MG63 (cell line): ENCODE data around the gene PLCL1. TPM values are rescaled to one million over a fixed set of nuclear protein-coding genes. Genes with fewer than 3 reads are reported as not detected.

ENCODE experiments used
- DNase-seq: peaks from one replicate; pipeline ENCODE4 v3.0.0-alpha.2; 2020
- H3K27me3 ChIP-seq: fragments of 250-450 bp; sonication (Bioruptor Pico); 2 replicates; pipeline ENCODE4 v1.5.1; 2020; ENCODE audit warnings: mild to moderate bottlenecking, moderate library complexity
- H3K36me3 ChIP-seq: fragments of 250-450 bp; sonication (Bioruptor Pico); 2 replicates; pipeline ENCODE4 v1.5.1; 2020; ENCODE audit warnings: mild to moderate bottlenecking, moderate library complexity
- H3K4me3 ChIP-seq: fragments of 250-450 bp; sonication (Bioruptor Pico); 2 replicates; pipeline ENCODE4 v1.5.1; 2020; ENCODE audit warnings: mild to moderate bottlenecking, moderate library complexity
- H3K9me3 ChIP-seq: fragments of 250-450 bp; sonication (Bioruptor Pico); 2 replicates; pipeline ENCODE4 v1.5.1; 2020; ENCODE audit warnings: mild to moderate bottlenecking, moderate library complexity
- total RNA-seq: library from RNA; depleted of rRNA; stranded (reverse); fragments of >200 nt; shearing (Covaris generic); gene quantifications from 2 replicates; pipeline ENCODE4 v1.2.3, GENCODE V29; 2014; ENCODE audit warnings: low replicate concordance

Gene PLCL1
- total RNA-seq, 1 experiment from 2014 or later: not detected

DNA sequence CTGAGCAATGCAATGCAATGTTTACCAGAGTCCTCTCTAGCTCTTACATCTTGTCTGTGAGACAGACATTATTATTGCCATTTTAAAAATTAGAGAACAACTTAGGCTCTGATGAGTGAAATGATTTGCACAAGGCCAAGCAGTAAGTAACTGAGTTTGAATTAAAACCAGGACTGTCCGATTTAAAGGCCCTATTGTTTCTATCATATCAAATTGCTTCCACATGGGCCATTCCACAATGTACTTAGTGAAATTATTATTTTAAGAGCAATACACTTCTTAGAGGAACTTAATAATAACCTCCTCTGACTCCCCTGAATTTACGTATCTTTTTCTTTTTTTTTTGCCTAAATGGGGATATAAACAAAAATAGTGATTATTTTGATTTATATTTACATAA is 64.6 kb downstream of the PLCL1 start:
- Histone ChIP-seq H3K36me3 (no peaks in the 10 kb centered on the region), H3K27me3 (no peaks in the 10 kb centered on the region), H3K4me3 (no peak overlapping the region), H3K9me3 (no peaks in the 10 kb centered on the region)
- DNase-seq: no peak

DNA sequence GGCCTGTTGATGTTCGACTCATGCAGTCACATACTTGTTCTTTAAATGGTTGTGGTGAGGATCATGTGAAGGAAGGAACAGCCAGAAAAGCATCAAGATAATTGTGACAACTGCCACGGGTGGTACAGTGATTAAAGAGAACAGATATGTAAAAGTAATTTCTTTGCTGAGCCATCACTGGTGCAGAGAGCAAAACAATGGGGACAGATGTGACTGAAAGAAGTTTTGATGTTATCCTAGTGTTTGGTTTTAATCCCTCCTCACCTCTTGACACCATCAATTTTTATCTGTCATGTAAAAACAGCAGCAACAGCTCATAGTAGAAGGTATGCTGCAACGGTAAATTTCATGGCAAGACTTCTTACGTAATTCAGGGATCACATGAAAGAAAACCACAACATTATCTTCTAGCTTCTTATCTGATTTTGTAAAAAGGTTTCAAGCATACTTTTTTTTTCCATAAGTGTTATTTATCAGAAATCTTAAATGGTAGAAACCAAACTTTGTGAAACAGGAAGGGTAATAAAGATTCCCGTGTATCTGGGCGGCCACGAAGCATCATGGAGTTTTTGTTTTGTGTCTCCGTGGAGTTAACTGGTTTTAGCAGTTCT is 65.2 kb downstream of the PLCL1 start:
- no peaks in the 10 kb centered on the region for H3K9me3 ChIP-seq
- no peaks in the 10 kb centered on the region for H3K36me3 ChIP-seq
- H3K27me3 ChIP-seq: no peaks in the 10 kb centered on the region
- no peak overlapping the region for H3K4me3 ChIP-seq
- no peak for DNase-seq

DNA sequence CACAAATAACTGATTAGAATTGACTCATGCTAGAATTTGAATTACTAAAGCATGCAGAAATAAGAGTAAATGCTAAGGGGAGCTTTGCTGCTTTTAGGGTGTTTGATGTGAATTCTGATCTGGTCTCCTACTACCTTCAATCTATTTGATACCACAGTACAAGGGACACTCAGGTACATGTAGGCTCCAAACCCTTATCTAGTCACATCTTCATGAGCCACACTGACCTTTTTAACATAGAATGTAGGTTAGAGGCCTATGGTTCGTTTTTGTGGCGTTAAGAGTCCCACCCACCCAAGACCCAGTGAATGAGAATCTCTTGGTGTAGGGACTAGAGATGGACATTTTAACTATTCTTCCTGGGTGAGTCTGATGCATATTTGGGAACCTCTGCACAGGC is 65.7 kb downstream of the PLCL1 start:
- Histone ChIP-seq H3K27me3 (no peaks in the 10 kb centered on the region), H3K4me3 (no peak overlapping the region), H3K9me3 (no peaks in the 10 kb centered on the region), H3K36me3 (no peaks in the 10 kb centered on the region)
- no peak for DNase-seq

DNA sequence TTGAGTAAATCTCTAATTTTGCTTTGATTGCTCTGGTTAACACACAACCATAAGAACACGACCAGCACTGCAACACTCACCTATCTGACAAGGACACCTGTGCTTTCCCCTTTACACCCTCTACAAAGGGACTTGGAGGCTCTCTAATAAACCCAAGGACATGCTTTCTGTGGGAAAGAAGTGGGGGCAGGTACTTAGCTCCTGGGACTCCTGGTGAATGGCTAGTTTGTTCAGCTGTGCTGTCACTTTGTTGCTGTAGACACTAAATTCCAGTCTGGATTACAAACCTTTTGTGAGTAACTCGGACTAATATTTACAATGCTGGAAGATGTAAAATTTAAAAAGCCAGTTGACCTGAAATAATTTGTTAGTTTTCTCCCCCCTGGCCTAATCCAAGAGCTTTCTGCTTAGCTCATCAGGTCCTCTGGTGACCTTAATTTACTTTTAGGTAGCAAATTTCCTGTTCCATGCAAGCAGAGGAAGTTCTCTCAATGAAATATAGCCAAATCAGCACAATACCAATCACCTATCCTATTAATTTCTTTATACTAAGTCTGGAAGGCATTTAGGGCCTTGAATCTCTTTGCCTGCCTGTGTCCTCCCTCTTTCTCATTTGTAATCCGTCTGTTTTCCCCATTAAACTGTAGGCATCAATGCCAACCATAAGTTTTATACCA is 67.5 kb downstream of the PLCL1 start:
- no peak for DNase-seq
- Histone ChIP-seq H3K9me3 (no peaks in the 10 kb centered on the region), H3K27me3 (no peaks in the 10 kb centered on the region), H3K36me3 (no peaks in the 10 kb centered on the region), H3K4me3 (no peak overlapping the region)

DNA sequence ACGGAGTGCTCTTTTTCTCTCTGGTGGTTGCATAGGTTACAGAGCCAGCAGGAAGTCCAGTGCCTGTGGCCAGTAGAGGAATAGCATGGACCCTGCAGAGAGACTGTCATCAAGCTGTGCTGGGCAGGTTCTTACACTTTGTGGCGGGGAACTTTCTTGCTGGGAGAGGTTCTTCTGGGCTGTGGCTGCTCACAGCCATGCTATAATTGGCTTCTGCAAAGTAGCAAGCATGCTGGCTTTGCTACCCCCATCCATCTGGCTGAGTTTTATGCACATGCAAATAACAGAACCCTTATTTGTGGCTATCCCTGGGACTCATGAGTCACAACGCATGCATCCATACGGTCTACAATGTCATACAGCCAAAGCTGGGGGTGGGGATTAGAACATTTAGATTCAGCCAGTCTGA is 68.9 kb downstream of the PLCL1 start:
- Histone ChIP-seq H3K4me3 (no peak overlapping the region), H3K27me3 (no peaks in the 10 kb centered on the region), H3K36me3 (no peaks in the 10 kb centered on the region), H3K9me3 (no peaks in the 10 kb centered on the region)
- peak; percentile 50 for DNase-seq

DNA sequence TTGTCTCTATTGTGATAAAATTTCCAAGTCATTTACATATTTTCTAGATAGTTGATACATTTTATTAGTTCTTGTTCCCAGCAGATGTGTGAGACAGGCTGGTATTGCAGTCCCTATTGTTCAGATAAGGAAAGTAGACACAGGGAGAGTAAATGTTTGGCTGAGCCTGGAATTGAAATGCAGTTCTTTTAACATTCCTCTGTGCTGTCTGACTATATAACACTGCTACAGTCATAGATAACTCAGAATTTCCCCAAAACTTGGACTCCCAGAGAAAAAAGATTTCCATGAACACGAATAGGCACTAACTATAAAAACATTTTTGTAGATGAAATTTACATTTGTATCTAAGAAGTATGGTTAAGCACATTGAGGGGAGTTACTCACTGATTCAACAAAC is 71.4 kb downstream of the PLCL1 start:
- H3K9me3 ChIP-seq: no peaks in the 10 kb centered on the region
- no peaks in the 10 kb centered on the region for H3K36me3 ChIP-seq
- DNase-seq: no peak
- H3K4me3 ChIP-seq: no peak overlapping the region
- H3K27me3 ChIP-seq: no peaks in the 10 kb centered on the region

DNA sequence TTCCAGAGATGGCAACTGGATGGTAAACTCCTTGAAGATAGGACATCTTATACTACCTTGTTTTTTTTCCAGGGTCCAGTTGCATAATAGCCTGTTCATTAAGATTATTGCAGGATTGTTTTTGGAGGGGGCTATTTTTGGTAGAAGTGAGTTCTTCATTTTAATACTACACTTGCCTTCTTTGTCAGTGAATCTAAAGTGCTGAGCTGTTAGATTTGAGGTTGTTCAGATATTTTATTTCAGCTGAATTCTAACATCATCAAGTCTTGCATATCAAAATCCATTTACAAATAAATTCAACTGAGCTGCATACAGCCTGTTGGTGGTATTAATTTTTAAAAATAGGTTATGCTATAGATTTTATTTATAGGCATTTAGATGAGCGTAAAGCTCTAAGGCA is 72.1 kb downstream of the PLCL1 start:
- DNase-seq: no peak
- H3K27me3 ChIP-seq: no peaks in the 10 kb centered on the region
- no peaks in the 10 kb centered on the region for H3K36me3 ChIP-seq
- H3K4me3 ChIP-seq: no peak overlapping the region
- no peaks in the 10 kb centered on the region for H3K9me3 ChIP-seq

DNA sequence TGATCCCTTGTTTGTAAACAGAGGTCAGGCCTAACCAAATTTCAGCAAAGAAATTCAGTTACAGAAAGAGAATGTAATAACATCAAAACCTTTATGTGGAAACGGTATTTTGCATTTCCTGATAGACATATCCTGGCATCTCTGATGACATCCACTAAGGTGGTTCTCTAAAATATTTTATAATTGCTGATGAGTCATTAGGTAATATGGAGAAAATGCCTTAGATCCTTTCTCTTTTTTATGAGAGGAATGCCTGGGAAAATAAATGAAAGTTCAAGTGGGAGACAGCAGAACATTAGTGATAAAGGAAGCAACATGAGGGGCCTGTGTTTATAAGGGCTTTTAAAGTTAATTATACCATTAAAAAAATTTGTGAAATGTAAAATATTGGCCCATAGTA is 72.6 kb downstream of the PLCL1 start:
- Histone ChIP-seq H3K4me3 (no peak overlapping the region), H3K36me3 (no peaks in the 10 kb centered on the region), H3K9me3 (no peaks in the 10 kb centered on the region), H3K27me3 (no peaks in the 10 kb centered on the region)
- no peak for DNase-seq

DNA sequence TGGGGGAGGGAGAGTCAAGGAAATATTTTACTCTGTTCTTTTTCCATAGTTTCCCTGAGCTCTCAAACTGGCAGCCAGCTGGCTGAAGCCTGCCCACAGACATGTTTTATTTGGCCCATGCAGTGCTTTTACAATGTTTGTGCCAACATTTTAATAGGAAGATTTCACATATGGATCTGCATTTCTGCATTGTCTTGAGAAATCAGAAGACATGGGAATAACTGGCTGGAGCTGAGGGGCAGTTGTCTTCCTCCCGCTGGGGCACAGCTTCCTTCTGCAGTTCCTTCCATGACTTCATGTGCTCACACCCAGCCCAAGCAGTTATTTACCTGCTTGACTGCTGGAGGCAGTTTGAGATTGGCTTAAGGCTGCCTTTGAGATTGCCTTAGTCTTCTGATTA is 74.4 kb downstream of the PLCL1 start:
- H3K36me3 ChIP-seq: no peaks in the 10 kb centered on the region
- DNase-seq: peak; percentile 57
- H3K4me3 ChIP-seq: no peak overlapping the region
- no peaks in the 10 kb centered on the region for H3K9me3 ChIP-seq
- H3K27me3 ChIP-seq: no peaks in the 10 kb centered on the region

DNA sequence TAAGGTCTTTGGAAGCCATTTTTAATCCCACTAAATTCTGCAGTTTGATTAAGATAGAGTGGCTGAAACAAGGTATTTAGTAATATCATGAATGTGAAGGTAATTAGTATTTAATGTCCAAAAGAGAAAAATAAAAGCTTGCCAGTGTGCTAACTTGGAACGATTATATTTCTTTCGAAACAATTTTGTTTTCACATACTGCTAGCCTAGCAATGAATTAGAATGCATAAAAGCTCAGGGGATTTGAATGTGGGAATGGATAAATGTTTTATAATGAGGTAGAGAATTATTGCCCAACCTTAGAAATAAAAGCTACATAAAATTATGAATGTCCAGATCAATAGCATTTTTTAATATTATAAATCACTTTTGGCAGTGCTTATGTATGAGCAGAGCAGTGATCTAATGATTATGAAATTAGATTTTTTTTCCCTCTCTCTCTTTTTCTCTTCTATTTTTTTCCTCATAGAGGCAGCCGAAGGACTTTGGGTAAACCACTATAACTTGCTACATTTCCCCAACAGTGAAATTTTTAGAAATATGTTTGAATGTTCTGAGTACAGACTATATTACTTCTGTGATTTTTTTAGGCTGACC is 75.5 kb downstream of the PLCL1 start:
- H3K36me3 ChIP-seq: no peaks in the 10 kb centered on the region
- H3K4me3 ChIP-seq: no peak overlapping the region
- no peaks in the 10 kb centered on the region for H3K9me3 ChIP-seq
- no peaks in the 10 kb centered on the region for H3K27me3 ChIP-seq
- no peak for DNase-seq

DNA sequence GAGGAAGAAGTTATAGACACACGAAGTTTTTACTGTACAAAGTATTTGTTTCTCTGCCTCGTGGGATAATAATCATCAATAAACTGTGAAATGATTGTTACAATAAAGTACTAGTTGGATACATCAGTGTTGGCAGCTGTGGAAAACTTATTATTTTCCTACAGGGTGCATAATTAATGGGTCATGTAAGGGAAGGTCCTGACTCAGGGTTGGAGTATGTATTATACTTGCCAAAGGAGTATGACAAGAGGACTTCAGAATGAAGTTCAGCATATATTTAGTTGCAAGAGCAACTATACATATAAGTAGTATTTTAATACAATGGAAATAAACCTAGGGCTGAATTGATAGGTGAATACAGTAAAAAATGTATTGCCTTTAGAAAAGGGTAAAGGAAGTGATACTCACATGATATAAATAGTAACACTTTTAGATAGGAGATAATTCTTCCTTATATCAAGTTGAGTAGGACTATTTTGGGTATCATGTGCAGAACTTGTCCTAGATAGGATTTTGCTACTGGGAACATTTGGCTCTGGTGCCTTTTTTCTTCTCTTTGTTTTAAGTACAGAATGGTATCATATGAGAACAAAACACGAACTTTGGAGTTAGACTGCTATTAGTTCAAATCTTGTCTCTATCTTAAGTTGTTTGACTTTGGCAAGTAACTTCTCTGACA is 79.1 kb downstream of the PLCL1 start:
- no peak for DNase-seq

DNA sequence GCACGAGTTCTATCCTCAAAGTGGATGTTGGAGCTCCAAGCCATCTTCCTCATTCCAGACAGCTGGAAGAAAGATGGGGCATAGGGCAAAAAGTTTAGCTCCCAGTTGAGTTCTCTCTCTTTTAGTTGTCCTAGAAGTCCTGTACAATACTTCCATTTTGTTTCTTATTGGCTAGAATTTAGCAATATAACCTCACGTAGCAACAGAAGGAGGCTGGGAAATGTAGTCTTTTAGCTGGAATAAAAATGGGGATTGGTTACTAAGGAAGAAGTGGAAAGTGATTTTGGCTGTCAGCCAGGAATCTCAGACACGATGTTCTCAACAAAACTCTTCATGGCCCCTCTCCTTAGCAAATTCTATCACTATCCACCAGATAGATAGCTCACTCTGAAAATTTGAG is 79.9 kb downstream of the PLCL1 start:
- no peaks in the 10 kb centered on the region for H3K27me3 ChIP-seq
- no peak for DNase-seq
- no peaks in the 10 kb centered on the region for H3K36me3 ChIP-seq
- H3K9me3 ChIP-seq: no peaks in the 10 kb centered on the region
- no peak overlapping the region for H3K4me3 ChIP-seq

More for the DNA sequence above, 79.1 kb downstream of the PLCL1 start:
- no peak overlapping the region for H3K4me3 ChIP-seq
- H3K36me3 ChIP-seq: no peaks in the 10 kb centered on the region
- H3K27me3 ChIP-seq: no peaks in the 10 kb centered on the region
- H3K9me3 ChIP-seq: no peaks in the 10 kb centered on the region

DNA sequence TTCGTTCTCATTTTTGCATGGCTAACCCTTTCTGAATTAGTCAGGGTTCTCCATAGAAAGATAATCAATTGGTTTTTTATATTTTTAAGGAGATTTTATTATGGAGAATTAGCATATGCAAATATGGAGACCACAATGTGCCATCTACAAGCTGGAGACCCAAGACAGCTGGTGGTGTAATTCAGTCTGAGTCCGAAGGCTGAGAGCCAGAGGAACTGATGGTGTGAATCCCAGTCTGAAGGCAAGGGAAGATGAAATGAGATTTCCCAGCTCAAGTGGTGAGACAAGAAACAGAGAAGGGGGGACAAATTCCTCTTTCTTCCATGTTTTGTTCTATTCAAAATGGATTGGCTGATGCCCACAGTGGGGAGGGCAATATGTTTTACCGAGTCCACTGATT is 80.7 kb downstream of the PLCL1 start:
- no peaks in the 10 kb centered on the region for H3K9me3 ChIP-seq
- DNase-seq: no peak
- no peaks in the 10 kb centered on the region for H3K36me3 ChIP-seq
- H3K27me3 ChIP-seq: no peaks in the 10 kb centered on the region
- H3K4me3 ChIP-seq: no peak overlapping the region

DNA sequence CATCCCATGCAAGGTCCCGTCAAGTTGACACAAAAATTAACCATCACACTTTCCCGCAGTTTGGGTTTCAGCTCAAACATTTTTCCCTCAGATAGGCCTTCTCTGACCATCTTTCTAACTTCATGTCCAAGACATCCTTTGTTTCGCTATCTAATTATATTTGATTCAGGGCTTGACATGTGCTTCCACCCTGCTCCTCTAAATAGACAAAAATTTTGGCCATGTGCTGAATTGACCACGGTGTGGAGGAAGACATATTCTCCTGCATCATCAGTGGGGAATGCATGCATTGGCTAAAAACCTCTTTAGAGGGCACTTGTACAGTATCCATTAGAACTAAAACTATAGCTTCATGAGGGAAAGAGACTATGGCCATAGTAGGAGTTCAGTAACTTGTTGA is 81.2 kb downstream of the PLCL1 start:
- Histone ChIP-seq H3K27me3 (no peaks in the 10 kb centered on the region), H3K9me3 (no peaks in the 10 kb centered on the region), H3K36me3 (no peaks in the 10 kb centered on the region), H3K4me3 (no peak overlapping the region)
- no peak for DNase-seq

DNA sequence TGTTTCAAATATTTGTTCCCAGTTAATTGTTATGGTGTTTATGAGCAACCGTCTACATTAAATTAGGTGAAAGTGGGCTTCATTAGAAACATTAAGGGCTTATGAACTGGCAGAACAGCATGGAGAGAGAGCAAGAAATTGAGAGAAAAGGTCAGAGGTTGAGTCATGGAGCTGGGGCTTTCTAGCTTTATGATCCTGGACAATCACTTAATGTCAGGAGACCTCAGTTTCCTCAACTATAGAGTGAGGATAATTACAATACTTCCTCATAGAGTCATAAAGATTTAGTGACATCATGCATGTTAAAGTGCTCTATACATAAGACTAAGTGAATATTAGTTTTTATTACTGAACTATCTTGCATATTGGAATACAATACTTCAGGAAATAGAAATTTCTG is 83.9 kb downstream of the PLCL1 start:
- H3K27me3 ChIP-seq: no peaks in the 10 kb centered on the region
- no peak for DNase-seq
- H3K36me3 ChIP-seq: no peaks in the 10 kb centered on the region
- H3K4me3 ChIP-seq: no peak overlapping the region
- H3K9me3 ChIP-seq: no peaks in the 10 kb centered on the region

DNA sequence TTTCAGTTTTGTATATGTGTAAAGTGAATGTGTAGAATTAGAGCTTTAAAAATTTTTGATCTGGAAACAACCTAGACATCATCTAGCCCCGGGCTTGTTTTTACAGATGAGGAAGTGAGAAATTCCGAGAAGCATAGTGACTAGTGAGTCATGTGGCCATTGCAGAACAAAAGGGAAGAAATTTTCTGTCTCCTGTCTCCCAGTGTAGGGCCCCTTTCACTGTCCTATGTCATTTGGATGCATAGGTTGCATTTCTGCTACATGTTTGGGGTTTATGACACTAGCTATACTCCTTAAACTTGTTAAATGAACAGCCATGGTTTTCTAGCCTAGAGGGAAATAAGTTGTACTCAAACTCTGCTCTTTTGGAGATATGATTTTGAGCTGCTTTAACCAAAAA is 84.6 kb downstream of the PLCL1 start:
- Histone ChIP-seq H3K4me3 (no peak overlapping the region), H3K36me3 (no peaks in the 10 kb centered on the region), H3K9me3 (no peaks in the 10 kb centered on the region), H3K27me3 (no peaks in the 10 kb centered on the region)
- no peak for DNase-seq

DNA sequence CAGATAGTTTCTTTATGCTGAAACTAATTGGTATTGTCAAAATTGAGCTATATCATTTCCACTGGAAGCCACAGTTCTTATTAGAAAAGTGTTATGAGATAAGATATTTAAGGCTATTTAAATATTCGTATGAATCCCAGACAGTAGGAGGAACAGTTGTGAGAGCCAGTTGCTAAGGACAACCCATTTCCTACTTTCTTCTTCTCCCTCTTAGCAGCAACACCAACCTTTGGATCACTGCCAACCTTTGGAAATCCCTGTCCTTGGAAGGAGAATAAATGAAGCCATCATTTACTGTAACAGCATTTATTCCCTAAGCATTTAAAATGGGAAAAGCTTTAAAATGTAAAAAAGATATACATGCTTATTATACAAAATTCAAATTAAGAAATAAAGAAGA is 85.8 kb downstream of the PLCL1 start:
- no peaks in the 10 kb centered on the region for H3K27me3 ChIP-seq
- no peak for DNase-seq
- no peak overlapping the region for H3K4me3 ChIP-seq
- no peaks in the 10 kb centered on the region for H3K9me3 ChIP-seq
- H3K36me3 ChIP-seq: no peaks in the 10 kb centered on the region
